Common myeloid progenitor, CD34-positive (primary cell): ENCODE measurements around the gene BTRC.
A peak's percentile ranks its signal among the peaks of the same experiment; 100 is the strongest.

Source experiments
- CTCF ChIA-PET: fragments of 350-600 bp; sonication (Branson Sonifier 250); formaldehyde crosslinking; loops from one replicate; lab custom pipeline; 2021; ENCODE audit warnings: antibody characterized with exemption; lab: Charles Lee
- POLR2A ChIA-PET: fragments of 350-600 bp; sonication (Branson Sonifier 250); formaldehyde crosslinking; loops from one replicate; lab custom pipeline; 2021; ENCODE audit warnings: antibody characterized with exemption; lab: Charles Lee
- DNase-seq, 3 donors: peaks; one replicate each; pipeline versions ENCODE4 v3.0.0 to v3.0.0-alpha.2; 2013
- H3K27ac ChIP-seq, 2 experiments: 1 replicate in 1 of 2; 2 replicates in 1 of 2; pipeline ENCODE4 v1.7.0; 2013; ENCODE audit warnings: inconsistent platforms in 2 of 2, low read length in 2 of 2, mild to moderate bottlenecking in 2 of 2, low read depth in 1 of 2, moderate library complexity in 1 of 2; ENCODE audit not compliant: severe bottlenecking in 2 of 2, insufficient read depth in 1 of 2, poor library complexity in 1 of 2
- H3K27me3 ChIP-seq, 5 experiments: replicated peaks in 2 of 5; 1 replicate in 3 of 5; 2 replicates in 2 of 5; pipeline versions ENCODE4 v1.6.1 to v1.7.0; 2013; ENCODE audit warnings: low read length in 4 of 5, mild to moderate bottlenecking in 2 of 5, moderate library complexity in 2 of 5, inconsistent platforms in 1 of 5; ENCODE audit not compliant: insufficient read depth in 5 of 5, control insufficient read depth in 4 of 5
- H3K36me3 ChIP-seq, 4 experiments: 1 replicate in 2 of 4; 2 replicates in 2 of 4; pipeline versions ENCODE4 v1.6.1 to v1.7.0; 2013; ENCODE audit warnings: low read length in 3 of 4, control low read depth in 1 of 4, mild to moderate bottlenecking in 1 of 4; ENCODE audit not compliant: control insufficient read depth in 4 of 4, insufficient read depth in 4 of 4
- H3K4me1 ChIP-seq, 4 experiments: 1 replicate in 3 of 4; 2 replicates in 1 of 4; pipeline versions ENCODE4 v1.6.1 to v1.7.1; 2013; ENCODE audit warnings: low read length in 3 of 4, mild to moderate bottlenecking in 3 of 4, control low read depth in 1 of 4, inconsistent platforms in 1 of 4, moderate library complexity in 1 of 4; ENCODE audit not compliant: control insufficient read depth in 4 of 4, insufficient read depth in 4 of 4; ENCODE audit errors: control extremely low read depth in 1 of 4
- H3K4me3 ChIP-seq, 7 experiments: 1 replicate in 4 of 7; 2 replicates in 3 of 7; pipeline versions ENCODE4 v1.5.1 to v1.7.0; 2013; ENCODE audit warnings: mild to moderate bottlenecking in 7 of 7, low read length in 6 of 7, moderate library complexity in 6 of 7, inconsistent platforms in 2 of 7, low read depth in 2 of 7, control low read depth in 1 of 7; ENCODE audit not compliant: insufficient read depth in 4 of 7, control insufficient read depth in 1 of 7; ENCODE audit errors: extremely low read depth in 1 of 7
- H3K9me3 ChIP-seq, 5 experiments: 1 replicate in 4 of 5; 2 replicates in 1 of 5; pipeline versions ENCODE4 v1.6.1 to v1.7.1; 2013; ENCODE audit warnings: low read length in 4 of 5, mild to moderate bottlenecking in 2 of 5, inconsistent platforms in 1 of 5, low read depth in 1 of 5, moderate library complexity in 1 of 5; ENCODE audit not compliant: control insufficient read depth in 4 of 5, insufficient read depth in 2 of 5; ENCODE audit errors: control extremely low read depth in 1 of 5
- WGBS: methylation state at CpG from one replicate; pipeline ENCODE4 v1.1.5; 2013; ENCODE audit not compliant: insufficient coverage; 5-methylcytosine and 5-hydroxymethylcytosine counted together

BTRC gene

DNA sequence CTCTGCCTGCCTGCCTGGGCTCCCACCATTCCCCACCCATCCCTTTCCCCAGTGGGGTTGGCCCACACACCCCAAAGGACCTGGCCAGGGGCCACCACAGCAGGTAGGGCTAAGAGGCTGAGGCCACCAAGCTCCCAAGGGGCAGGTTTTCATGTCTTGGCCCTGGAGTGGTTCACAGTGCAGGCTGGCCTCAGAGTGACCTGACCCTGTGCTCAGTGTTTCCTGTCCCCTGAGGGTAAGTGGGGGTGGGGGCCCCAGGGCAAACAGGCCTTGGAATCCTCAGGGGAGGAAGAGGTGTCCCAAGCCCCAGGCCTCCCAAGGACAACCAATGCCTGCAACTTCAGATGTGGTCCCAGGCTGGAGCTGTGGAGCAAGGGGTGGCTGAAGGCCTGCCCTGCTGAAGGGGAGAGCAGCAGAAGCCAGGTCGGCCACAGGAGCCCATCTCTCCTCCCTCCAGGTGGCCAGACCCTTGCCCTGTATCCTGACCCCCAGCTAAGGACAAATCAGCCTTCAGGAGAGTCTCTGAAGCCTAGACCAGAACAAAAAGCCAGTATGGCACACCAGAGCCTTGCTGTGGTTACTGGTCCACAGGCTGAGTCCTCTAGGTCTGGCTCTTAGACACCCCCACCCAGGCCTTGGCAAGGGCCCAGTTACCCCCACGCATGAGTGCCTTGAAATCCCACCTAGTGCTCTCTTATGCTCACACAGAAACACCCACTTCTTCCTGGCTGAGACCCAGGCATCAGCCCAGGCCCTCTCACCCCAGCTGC is 206.5 kb downstream of the BTRC start:
- POLR2A ChIA-PET: interaction anchor here (0.9 kb wide), 1 partner anchor 16 kb away, joined by 4 read pairs; no protein-coding TSS in a partner anchor
- H3K27ac ChIP-seq: no peak overlapping the region
- CTCF ChIA-PET: interaction anchor here (0.9 to 1.5 kb wide), 3 partner anchors 9 to 259 kb away, joined by 3 to 4 read pairs (median 3); no protein-coding TSS in a partner anchor

DNA sequence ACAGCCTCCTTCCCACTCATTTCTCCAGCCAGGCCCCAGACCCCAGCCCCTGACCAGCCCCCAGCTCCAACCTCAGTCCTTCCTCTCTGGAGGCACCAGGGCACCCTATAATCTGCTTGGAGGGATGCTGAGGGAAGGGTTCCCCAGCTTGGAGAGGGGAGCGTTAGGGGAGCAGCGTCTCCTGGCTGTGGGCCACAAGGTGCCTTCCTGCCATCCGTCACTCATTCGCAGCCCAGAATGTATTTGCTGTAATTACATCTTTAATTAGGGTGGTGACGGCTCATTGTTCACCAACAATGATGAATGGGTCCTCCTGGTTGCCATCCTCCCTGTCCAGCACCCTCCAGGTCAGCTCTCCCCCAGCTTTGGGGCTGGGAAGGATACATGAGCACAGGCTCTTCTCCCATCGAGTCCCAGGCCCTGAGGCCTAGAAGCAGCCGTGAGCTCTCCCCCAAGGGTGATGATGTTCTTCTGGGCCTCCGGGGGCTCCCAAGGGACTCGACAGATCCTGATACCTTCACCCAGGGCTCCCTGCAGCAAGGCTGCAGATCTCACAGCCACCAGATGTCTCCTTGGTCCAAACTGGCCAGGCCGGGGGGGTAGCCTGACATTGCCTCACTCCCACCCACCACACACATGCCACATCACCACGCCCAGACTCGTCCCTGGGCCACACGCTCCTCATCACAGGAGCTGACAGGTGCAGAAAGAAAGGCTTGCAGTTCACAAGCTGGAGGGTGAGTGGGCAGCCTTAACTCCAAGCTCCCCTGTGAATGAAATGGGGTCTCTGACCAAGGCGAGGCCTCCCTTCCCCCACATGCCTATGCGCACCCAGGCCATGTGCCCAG is 207.3 kb downstream of the BTRC start:
- WGBS: 92% methylated on average over 9 of the region's 15 CpGs
- H3K4me3 ChIP-seq: no peak overlapping the region
- peak in 1 of 3 donors; percentile 12 for DNase-seq
- no peak overlapping the region for H3K27ac ChIP-seq
- ChIA-PET POLR2A (interaction anchor here (0.9 kb wide), 1 partner anchor 15 kb away, joined by 4 read pairs; no protein-coding TSS in a partner anchor), CTCF (interaction anchor here (1.0 to 1.5 kb wide), 4 partner anchors 8 to 260 kb away, joined by 3 read pairs; no protein-coding TSS in a partner anchor)
- peaks cover 0 to 13% (median 6%) of the 10 kb centered on the region in 4 experiments for H3K4me1 ChIP-seq
- no peaks in the 10 kb centered on the region for H3K36me3 ChIP-seq
- H3K9me3 ChIP-seq: no peaks in the 10 kb centered on the region
- peaks cover 0 to 28% (median 7%) of the 10 kb centered on the region in 5 experiments for H3K27me3 ChIP-seq

More for the DNA sequence above, 206.5 kb downstream of the BTRC start:
- Histone ChIP-seq H3K4me1 (peaks cover 0 to 10% (median 5%) of the 10 kb centered on the region in 4 experiments), H3K4me3 (no peak overlapping the region), H3K9me3 (no peaks in the 10 kb centered on the region), H3K36me3 (no peaks in the 10 kb centered on the region), H3K27me3 (peaks cover 0 to 19% (median 3%) of the 10 kb centered on the region in 5 experiments)
- DNase-seq: no peak
- 86% methylated on average over 1 of the region's 2 CpGs for WGBS

DNA sequence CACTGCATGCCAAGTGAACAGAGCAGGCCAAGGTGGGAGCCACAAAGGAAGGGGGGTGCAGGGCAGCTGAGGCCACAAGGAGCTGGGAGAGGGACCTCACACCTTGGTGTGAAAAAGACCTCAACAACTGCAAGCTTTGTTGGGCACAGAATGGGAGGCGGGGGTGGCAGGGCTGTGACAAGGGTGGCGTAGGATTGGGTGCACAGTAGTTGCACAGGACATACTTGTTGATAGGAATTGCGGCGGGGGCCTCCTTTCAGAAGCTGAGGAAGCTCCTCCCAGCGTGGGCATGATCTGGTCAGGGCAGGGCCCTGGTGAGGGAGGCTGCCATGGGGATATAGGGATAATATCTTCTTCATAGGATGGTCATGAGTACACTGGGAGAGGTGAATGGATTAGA is 208.3 kb downstream of the BTRC start:
- POLR2A ChIA-PET: interaction anchor here (0.6 kb wide), 1 partner anchor 1957 kb away, joined by 3 read pairs; no protein-coding TSS in a partner anchor

DNA sequence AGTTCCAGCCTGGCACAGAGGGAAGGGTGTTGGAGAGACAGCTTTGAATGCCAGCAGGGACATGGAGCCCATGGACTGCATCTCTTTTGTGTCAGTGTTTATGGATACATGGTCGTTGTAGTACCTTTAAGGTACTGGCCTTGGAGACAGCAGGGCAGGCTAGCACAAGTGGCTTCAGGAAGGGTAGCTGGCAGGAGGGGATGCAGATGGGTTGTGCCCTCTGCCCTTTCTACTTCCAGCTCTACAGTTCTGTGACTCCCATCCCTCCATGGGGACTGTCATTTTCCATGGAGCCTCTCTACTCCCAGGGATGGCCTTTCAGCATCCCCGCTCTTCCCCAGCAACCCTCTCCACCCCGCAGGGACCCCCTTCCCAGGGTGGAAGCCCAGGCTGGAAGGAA is 209.0 kb downstream of the BTRC start:
- Histone ChIP-seq H3K9me3 (no peaks in the 10 kb centered on the region), H3K27ac (no peak overlapping the region), H3K4me3 (no peak overlapping the region), H3K36me3 (no peaks in the 10 kb centered on the region), H3K4me1 (peaks cover 0 to 16% (median 11%) of the 10 kb centered on the region in 4 experiments), H3K27me3 (peaks cover 4 to 44% (median 18%) of the 10 kb centered on the region in 5 experiments)
- DNase-seq: no peak
- POLR2A ChIA-PET: no interaction called here
- CTCF ChIA-PET: no interaction called here
- WGBS: no CpG with 5 or more reads among the region's 3 CpGs

More for the DNA sequence above, 208.3 kb downstream of the BTRC start:
- Histone ChIP-seq H3K9me3 (no peaks in the 10 kb centered on the region), H3K4me3 (no peak overlapping the region), H3K36me3 (no peaks in the 10 kb centered on the region), H3K27me3 (peaks cover 4 to 36% (median 12%) of the 10 kb centered on the region in 5 experiments), H3K4me1 (peaks cover 0 to 19% (median 13%) of the 10 kb centered on the region in 4 experiments), H3K27ac (no peak overlapping the region)
- CTCF ChIA-PET: interaction anchor here (1.0 to 1.2 kb wide), 2 partner anchors 9 to 14 kb away, joined by 3 read pairs; no protein-coding TSS in a partner anchor
- no peak for DNase-seq
- WGBS: 96% methylated on average over 5 of the region's 5 CpGs

GRCh38 chr10:101563497-101564040 is 209.6 kb downstream of the BTRC start:
- H3K4me1 ChIP-seq: peaks cover 0 to 11% (median 8%) of the 10 kb centered on the region in 4 experiments
- H3K9me3 ChIP-seq: no peaks in the 10 kb centered on the region
- POLR2A ChIA-PET: interaction anchor here (0.6 kb wide), 1 partner anchor 321 kb away, joined by 3 read pairs; no protein-coding TSS in a partner anchor
- H3K36me3 ChIP-seq: no peaks in the 10 kb centered on the region
- no peak overlapping the region for H3K4me3 ChIP-seq
- H3K27me3 ChIP-seq: peaks cover 4 to 50% (median 23%) of the 10 kb centered on the region in 5 experiments
- H3K27ac ChIP-seq: no peak overlapping the region
- 95% methylated on average over 10 of the region's 11 CpGs for WGBS
- no peak for DNase-seq
- CTCF ChIA-PET: no interaction called here

GRCh38 chr10:101564490-101564991 is 210.6 kb downstream of the BTRC start:
- 99% methylated on average over 8 of the region's 15 CpGs for WGBS
- Histone ChIP-seq H3K4me1 (peaks cover 0 to 11% (median 10%) of the 10 kb centered on the region in 4 experiments), H3K9me3 (no peaks in the 10 kb centered on the region), H3K36me3 (no peaks in the 10 kb centered on the region), H3K27me3 (peaks cover 4 to 60% (median 28%) of the 10 kb centered on the region in 5 experiments), H3K4me3 (no peak overlapping the region), H3K27ac (no peak overlapping the region)
- DNase-seq: no peak
- ChIA-PET POLR2A (interaction anchor here (0.6 kb wide), 1 partner anchor 322 kb away, joined by 3 read pairs; no protein-coding TSS in a partner anchor), CTCF (no interaction called here)
